GDM1 (cell line): ENCODE measurements around the gene SART1.
"Not testable (repeated sequence)": the region's sequence is repeated elsewhere in the genome, so short reads cannot be mapped to it uniquely, and the experiment has no call there.

Source experiments
- DNase-seq: peaks from one replicate; lab custom pipeline; 2025; lab: John Stamatoyannopoulos, UW

Gene SART1

DNA sequence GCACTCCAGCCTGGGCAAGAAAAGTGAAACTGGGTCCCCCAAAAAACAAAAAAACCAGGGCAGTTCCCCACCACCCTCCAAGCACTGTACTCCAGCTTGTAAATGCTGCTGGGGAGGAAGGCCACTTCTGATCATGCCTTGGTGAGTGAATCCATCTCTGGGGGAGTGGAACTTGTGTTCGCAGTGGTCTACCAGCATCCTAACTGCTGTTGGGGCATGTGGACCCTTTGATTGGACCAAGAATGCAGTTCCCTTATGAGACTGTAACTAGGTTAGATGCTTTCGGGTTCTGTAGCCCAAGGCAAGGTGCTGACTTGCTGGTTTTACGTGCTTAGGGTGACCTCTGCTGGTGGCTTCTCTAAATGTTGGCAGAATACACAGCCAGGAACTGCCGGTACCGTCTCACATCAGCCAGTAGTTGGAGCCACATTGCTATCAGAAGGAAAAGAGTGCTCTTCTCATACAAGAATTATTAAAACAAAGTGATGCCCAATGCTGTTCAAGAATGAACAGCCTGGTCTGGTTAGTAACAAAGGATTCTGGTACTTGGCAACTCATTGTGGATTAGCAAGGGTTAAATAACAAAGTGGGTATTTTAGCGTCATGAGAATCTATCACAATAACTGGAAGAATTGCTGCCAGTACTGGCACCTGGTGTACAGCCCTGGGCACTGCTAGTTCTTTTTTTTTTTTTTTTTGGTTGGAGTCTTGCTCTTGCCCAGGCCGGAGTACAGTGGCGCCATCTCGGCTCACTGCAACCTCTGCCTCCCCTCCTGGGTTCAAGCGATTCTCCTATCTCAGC, 27.5 kb downstream of the SART1 start:
- peak; percentile 89 for DNase-seq

DNA sequence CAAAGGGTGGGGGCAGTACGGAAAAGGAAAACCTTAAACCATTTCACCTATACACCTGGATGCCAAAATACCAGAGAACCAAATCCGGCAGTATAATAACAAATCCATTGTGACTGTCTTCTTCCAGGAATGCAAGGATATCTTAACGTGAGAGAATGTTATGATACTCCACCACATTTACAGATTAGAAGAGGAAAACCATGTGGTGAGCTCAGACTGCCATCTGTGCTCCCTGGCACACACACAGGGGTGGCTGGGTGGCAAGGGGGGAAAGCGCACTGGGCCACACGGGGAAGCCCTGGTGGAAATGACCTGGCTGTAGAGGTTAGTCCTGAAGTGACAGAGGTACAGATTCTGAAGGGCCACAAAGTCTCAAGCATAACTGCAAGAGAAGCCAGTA, 30.5 kb downstream of the SART1 start:
- no peak for DNase-seq

DNA sequence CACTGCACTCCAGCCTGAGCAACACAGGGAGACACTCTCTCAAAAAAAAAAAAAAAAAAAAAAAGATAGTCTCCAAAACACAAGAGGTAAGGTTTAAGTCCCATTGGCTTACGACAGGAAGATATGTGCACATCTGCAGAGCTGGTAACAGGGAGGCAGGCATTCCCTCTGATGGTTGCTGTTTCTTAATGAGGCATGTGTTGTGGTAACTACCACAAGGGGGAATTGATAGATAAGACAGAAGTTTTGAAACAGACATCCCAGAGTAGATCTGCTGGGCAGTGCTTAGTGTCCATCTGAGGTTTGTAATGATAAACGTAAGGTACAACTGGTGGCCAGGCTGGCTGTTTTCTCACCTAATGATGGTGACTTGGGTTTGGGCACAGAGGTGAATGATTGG, 35.8 kb downstream of the SART1 start:
- DNase-seq = no peak

DNA sequence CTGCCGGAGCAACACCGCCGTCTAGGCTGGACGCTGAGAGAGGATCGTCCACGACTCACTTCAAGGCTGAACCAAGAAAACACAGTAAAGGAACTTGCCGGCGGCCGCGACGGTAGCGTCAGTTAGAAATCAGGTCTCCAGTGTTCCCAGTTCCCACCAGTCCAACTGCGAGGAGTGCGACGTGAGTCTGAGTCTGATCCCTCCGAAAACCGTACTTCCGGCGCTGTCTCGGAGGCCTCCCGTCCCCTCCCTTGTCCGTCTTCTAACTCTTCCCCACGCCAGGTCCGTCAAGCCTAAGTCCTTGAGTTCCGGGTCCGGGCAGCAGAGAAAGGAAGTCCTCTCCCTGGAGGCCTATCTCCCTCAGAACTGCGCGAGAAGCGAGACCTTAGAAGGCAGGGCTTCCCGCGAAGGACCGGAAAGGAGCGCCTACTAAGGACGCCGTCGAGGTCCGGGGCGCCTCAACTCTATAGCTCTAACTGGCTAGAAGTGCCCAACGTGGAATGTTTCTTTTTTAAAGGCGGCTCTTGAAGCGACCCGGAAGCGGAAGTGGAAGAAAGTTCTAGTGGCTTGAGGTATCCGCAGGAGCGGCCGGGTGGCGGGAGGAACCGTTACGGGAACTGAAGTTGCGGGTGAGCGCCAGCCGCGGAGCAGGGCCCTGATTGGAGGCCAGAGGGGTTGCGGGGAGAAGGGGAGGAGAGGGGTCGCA, 40.6 kb downstream of the SART1 start, which contains the start of the genes BANF1 and EIF1AD:
TSS of gene BANF1 (plus strand) at position 562 of the 706 bp plus-strand sequence. CDS start 748 bp downstream, outside the sequence.
TSS of gene EIF1AD (minus strand) at position 216 of the 706 bp plus-strand sequence. CDS start 1,768 bp downstream, outside the sequence.
- DNase-seq = peak; percentile 95

DNA sequence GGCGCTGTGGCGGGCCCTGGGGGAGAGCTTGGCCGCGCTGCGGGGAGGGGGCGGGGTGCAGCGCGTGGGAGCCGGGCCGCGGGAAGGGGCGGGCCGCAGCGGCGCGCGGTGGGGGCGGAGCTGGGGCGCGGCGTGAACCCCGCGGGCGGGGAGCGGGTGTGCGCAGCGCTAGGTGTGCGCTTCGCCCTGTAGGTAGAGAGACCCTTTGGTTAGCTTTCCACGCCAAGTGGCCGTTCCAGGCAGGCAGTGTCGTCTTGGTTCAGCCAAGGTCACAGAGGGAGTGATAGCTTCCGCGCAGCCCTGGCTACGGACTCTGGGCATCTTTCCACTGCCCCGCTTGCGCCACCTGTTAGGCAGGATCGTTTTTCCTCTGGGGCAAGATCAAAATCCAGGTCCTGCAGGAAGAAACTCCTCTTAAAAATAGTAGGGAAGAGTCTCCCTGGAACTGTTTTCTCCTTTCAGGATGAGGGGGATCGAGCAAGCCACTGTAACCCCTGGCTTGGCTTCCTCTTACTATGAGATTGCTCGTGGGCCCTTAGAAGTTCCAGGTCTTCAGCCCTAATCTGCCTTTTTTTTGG, 41.2 kb downstream of the SART1 start:
- no peak for DNase-seq

DNA sequence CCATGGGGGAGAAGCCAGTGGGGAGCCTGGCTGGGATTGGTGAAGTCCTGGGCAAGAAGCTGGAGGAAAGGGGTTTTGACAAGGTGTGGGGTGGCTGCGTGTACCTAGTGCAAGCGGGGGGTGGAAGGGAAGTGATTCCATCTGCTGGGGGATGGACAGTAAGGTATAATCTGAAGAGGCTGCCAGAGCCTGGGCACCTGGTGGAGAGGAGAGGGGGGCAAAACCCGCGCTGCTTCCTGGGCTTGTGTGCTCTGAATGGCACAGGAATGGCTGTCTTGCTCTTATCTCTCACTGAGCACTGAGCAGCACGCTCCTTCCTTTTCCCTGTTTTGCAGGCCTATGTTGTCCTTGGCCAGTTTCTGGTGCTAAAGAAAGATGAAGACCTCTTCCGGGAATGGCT, 41.8 kb downstream of the SART1 start:
- DNase-seq = no peak

DNA sequence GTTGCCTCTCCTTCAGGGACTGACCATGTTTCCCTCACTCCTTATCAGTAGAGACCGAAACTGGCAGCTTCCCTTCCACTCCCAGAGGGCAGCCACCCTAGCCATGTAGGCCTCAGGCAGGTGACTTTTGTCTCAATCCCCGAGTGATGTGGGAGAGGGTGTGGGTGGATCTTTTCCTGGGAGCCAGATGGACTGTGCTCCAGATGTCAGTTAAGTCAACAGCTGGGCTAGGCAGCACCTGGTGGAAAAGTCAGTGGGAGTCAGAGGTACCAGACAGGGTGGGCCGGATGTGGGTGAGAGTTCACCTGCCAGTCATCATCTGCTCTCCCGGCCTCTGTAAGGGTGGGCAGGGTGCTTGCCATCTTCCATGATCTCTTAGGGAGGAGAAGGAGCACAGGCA, 42.7 kb downstream of the SART1 start:
- no peak for DNase-seq

DNA sequence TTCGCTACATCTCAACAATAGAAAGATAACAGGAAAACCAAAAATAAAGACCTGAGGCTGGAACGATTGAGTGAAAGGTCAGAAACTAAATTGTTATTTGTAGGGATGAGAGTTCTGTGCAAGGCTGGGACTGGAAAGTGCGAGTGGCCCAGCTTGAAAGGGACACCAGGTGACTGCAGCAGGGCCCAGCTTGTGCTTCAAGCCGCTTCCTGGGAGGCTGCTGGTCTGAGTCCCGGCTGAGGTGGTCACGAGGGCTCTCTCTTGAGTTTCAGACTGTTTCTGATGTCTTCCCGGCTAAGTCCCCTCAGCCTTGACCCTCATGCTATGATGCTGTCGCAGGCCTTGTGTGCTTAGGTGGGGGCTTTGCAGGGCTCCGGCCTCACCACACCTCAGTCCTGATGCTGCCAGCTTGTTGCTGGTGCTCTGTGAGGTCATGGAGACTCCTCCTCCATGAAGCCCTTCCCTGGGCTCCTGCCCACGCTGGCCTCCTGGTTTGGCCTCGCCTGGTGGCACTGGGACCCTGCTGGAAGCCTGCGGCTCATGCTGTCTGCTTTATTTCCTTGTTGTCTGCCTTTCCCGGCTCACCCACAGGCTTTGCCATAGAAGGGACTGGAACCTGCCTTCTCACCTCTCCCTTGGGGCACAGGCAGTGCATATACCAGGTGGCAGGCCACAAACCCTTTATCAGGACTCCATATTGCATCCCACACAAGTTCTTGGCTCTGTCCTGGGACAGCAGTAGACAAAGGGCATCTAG, 44.8 kb downstream of the SART1 start:
- no peak for DNase-seq

DNA sequence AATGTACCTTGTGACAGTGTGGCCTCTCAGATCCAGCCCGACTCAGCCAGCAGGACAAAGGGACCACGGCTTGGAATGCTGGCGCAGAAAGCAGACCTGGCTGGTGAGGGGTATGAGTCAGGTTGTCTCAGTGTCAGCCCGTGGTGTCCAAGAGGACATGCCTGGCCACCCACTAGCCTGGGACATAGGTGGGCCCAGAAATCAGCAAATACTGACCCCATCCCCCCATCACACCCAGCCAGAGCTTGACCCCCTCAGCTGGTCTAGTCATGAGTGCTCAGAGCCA, 45.3 kb downstream of the SART1 start:
- DNase-seq = no peak

DNA sequence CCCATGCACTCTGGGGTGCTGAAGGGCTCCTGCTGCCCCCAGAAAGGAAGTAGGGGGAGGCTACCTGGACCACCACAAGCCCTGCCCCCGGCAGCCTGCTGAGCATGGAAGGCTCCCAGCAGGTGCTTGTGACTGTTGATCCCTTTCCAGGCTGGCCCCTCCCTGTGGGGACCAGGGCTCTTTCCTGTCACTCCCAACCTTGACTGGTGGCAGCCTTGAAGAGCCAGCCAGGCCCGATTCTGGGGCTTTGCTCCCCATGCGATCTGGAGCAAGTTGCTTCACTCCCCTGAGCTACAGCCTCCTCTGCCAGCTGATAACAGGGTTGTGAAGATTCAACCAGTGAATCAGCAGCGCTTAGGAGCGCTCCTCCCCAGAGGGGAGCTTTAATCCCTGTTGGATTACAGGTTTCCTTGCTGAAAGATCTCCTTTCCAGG, 45.7 kb downstream of the SART1 start:
- DNase-seq = no peak

DNA sequence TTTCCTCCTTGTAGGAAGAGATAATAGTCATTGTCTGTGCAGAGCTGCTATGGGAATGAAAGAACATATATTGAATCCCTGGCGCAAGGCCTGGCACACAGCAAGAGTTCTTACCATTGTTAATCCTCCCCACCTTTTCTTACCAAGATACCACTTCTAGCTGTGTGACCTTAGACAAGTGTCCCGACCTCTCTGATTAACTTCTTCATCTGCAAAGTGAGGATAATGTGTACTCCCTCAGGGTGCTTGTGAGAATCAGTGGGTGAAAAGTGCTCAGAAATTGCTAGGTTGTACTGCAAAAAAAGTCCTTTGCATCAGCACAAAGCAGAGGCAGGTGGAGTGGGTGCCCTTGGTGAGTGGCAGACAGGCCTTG, 46.5 kb downstream of the SART1 start:
- DNase-seq = no peak

DNA sequence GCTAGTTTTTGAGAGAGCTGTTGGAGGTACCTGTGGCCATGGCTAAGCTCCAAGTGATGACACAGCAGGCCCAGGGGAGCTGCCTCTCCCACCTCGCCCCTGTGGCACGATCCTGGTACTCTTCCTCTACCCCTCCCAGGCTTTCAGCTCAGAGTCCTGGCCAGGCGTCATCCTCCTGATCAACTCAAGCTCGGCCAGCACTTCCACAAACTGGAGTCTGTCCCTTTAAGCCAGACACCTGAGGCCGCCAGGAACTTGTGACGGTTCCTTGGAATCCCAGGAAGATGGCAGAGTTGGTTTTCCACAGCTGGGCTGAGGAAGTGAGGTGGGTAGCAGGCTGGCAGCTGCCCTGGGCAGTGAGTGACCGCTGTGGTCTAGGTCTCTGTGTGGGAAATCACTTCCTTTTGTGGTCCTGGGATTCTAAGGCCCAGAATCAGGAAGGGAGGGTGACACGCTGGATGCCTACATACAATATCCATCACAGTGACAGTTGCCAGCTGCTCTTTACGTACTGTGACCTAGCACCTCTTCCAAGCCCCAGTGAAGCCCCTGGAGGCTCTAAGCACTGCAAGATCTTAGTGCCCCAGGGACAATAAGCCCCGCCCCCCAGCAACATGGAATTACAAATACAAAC, 47.1 kb downstream of the SART1 start:
- DNase-seq = no peak

DNA sequence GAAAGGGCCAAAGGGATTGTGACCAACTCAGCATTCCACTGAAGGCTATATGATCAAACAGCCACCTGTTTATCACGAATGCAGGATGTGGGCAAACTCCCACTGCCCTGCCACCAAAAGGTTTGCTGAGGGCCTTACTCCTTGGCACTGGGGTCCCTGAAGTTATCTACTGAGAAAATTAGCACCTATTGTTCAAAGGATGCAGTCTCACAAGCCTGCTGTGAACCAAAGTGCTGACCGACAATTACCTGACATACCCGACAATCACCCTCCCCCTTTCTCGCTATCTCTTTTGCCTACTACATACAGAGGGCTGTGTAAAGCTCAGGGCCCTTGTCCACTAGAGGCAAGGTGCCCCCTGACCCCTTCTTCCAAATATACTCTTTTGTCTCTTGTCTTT, 48.5 kb downstream of the SART1 start:
- not testable (repeated sequence) for DNase-seq

DNA sequence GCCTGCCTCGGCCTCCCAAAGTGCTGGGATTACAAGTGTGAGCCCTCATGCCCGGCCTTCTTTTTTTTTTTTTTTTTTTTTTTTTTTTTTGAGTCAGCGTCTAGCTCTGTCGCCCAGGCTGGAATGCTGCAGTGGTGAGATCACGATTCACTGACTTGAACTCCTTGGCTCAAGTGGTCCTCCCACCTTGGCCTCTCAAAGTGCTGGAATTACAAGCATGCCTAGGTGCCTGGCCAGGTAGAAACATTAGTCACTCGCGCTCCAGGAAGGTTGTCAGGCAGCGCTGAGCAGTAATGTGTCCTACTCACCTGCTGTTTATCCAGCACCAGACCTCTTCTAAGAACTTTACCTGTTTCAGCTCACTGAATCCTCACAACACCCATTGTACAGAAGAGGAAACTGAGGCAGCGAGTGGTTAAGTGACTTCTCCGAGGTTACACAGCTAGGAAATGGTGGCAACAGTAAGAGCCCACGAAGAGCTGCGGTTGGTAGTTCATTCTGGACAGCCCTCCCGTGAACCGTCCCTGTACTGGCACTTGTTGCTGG, 49.8 kb downstream of the SART1 start:
- no peak for DNase-seq

DNA sequence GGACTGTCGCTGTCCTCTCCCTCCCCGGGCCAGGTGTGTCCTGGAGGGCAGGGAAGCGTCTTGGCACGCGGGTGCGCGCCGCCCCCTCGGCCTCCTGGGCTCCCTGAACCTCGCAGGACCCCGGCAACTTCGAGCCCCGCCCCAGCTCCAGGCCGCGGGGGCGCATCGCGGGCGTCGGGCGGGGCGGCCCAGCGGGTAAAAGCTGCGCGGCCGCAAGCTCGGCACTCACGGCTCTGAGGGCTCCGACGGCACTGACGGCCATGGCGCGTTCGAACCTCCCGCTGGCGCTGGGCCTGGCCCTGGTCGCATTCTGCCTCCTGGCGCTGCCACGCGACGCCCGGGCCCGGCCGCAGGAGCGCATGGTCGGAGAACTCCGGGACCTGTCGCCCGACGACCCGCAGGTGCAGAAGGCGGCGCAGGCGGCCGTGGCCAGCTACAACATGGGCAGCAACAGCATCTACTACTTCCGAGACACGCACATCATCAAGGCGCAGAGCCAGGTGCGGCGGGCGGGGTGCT, 50.3 kb downstream of the SART1 start, which contains the start of gene CST6:
TSS of gene CST6 (plus strand) at position 224 of the 519 bp plus-strand sequence. CDS start at position 261, 37 bp downstream.
- no peak for DNase-seq

DNA sequence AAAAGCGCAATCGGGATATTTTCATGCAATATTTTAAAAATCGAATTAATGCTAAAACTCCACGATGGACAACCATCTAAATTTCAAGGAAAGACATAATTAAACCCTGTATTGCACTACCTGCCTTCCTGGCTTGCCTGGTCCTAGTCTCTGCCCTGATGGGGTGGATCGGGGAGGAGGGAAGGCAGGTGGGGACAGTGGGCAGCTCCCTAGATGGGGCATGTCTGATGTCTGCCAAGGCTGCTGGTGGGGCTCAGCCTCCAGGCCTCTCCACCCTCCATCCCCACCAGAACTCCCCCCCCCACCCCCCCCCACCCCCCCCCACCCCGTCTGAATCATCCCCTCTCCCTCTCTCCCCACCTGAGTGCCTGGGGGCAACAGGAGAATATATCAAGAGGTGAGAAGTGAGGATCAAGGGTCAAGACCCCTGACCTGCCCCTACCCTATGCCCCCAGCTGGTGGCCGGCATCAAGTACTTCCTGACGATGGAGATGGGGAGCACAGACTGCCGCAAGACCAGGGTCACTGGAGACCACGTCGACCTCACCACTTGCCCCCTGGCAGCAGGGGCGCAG, 50.9 kb downstream of the SART1 start:
- DNase-seq = no peak

DNA sequence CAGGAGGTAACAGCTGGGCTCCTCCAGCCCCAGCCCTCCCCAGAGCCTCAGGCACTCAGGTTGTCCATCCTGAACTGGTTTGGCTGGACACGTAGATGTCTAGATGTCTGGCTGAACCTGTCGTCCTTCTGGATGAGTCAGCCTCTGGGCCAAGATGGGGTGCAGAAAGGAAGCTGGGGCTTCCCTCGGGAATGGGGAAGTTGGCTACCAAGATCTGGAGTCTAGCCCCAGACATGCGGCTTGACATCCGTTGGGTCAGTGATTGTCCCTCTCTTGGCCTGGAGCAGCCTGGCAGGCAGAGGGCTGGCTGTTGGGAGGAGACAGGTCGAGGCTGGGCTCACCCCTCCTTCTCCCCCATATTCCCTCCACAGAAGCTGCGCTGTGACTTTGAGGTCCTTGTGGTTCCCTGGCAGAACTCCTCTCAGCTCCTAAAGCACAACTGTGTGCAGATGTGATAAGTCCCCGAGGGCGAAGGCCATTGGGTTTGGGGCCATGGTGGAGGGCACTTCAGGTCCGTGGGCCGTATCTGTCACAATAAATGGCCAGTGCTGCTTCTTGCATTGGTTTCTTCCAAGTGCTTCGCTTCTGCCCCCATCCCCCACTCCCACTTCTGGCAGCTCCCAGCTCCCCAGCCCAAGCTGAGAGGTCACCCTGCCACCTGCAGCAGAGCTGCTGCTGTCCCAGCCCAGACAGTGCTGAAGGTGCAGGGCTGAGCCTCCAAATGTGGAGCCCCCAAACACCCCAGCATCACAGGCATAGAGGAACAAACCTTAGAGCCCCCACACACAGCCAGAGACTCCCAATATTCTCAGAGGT, 51.6 kb downstream of the SART1 start:
- no peak for DNase-seq

DNA sequence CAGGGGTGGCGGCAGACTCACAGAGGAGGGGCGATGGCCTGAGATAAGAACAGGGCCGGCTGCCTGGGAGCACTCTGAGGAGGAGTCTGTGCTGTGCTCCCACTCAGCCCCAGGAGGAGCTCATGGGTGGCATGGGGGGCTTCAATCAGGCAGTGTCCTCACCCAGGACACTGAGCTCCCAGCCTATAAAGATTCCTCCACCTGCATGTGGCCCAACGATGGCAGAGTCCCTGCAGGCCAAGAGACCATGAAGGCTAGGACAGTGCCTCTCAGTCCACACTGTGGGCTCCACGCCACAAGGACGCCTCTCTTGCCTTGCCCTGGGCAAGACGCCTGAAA, 52.2 kb downstream of the SART1 start:
- no peak for DNase-seq

DNA sequence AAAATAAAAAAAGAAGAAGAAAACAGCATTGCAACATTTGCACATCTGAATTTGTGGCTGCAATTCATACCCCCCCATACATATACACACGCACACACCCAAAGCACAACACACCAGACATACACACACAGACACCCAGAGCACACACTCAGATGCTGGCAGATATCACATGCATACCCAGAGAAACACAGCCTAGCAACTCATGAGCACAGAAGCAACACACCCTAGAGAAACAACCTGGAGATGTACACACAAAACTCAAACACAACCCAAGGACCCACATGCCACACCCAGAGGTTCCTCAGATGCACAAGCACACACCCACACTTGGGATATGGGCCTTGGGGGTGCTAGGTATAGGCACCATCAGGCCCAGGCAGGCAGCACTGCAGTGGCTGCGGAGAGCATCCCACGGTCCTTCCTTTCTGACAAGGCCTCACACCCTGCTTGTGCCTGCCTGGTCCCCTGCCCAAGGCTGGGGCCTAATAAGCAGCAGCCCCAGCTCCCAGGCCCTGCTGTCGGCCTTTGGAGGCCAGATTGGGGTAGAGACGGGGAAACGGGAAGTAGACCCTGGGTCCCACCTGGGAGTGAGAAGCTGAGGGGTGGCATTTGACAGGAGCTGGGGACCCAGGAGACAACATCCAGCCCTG, 53.4 kb downstream of the SART1 start:
- DNase-seq = no peak

DNA sequence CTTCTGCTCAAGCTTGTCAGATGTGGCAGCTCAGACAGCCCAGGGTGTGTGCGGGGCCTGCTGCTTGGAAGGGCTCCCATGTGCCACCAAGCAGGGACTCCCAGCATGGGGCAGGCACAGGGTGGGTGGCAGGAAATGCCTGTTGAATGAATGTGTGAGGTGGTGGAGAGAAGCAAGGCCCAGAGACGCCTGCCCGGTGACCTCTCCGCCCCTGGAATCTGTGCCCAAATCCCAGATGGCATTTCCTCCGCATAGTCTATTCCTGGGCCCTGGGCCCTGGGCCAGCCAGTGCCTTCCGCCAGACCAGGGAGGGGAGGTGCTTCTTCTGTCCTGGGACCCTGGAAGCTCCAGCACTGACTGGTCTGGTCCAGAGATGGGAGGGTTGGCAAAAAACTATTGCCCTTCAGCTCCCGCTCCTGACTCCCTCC, 53.9 kb downstream of the SART1 start:
- no peak for DNase-seq
